GM19455 (cell line): Measurements from ENCODE around the gene LGALSL.
A peak's percentile ranks its signal among the peaks of the same experiment; 100 is the strongest.
"Not testable (repeated sequence)": the region's sequence is repeated elsewhere in the genome, so short reads cannot be mapped to it uniquely, and the experiment has no call there.

Experiments used
- ATAC-seq: cut with Tn5 transposase; IDR thresholded peaks from one replicate; pipeline ENCODE4 v1.9.1; 2021; ENCODE audit not compliant: unreplicated experiment

The LGALSL gene

GRCh38 chr2:64442277-64442676, 11.7 kb upstream of the LGALSL start:
- ATAC-seq, result no peak

GRCh38 chr2:64442801-64443429, 11.0 kb upstream of the LGALSL start:
- ATAC-seq, result no peak

GRCh38 chr2:64445970-64446369, 8.0 kb upstream of the LGALSL start:
- not testable (repeated sequence) for ATAC-seq

- no peak for ATAC-seq
These were observed 6.5 kb upstream of the LGALSL start for GRCh38 chr2:64447317-64448040.

- ATAC-seq, result no peak
These were observed 5.9 kb upstream of the LGALSL start for GRCh38 chr2:64448041-64448426.

- ATAC-seq, result no peak
These were observed 2.9 kb upstream of the LGALSL start for GRCh38 chr2:64451051-64451450.

GRCh38 chr2:64454386-64455332, 697 bp downstream of the LGALSL start:
- peak; percentile 62 for ATAC-seq

- no peak for ATAC-seq
These were observed 1.6 kb downstream of the LGALSL start for GRCh38 chr2:64455545-64455944.

GRCh38 chr2:64456293-64456692, 2.3 kb downstream of the LGALSL start:
- no peak for ATAC-seq

GRCh38 chr2:64457524-64457923, 3.6 kb downstream of the LGALSL start:
- no peak for ATAC-seq

GRCh38 chr2:64459575-64459974, 5.6 kb downstream of the LGALSL start:
- no peak for ATAC-seq

- ATAC-seq, result no peak
These were observed 6.4 kb downstream of the LGALSL start for GRCh38 chr2:64460330-64460729.

GRCh38 chr2:64461271-64462058, 7.5 kb downstream of the LGALSL start:
- no peak for ATAC-seq

- ATAC-seq, result no peak
These were observed 8.2 kb downstream of the LGALSL start for GRCh38 chr2:64462171-64462570.

- no peak for ATAC-seq
These were observed 9.2 kb downstream of the LGALSL start for GRCh38 chr2:64462940-64463700.

GRCh38 chr2:64463781-64464180, 9.8 kb downstream of the LGALSL start:
- no peak for ATAC-seq

- ATAC-seq, result no peak
These were observed 12.6 kb downstream of the LGALSL start for GRCh38 chr2:64466478-64467085.

- no peak for ATAC-seq
These were observed 13.3 kb downstream of the LGALSL start for GRCh38 chr2:64467096-64467843.

- ATAC-seq, result no peak
These were observed 15.3 kb downstream of the LGALSL start for GRCh38 chr2:64469261-64469660.
